OCI-LY7 (cell line): ENCODE measurements around the gene CFAP68.

Experiments
- EZH2phosphoT487 ChIP-seq: fragments of 200-600 bp; sonication (generic); IDR thresholded peaks from 2 replicates; pipeline ENCODE4 v1.6.1; 2018; ENCODE audit warnings: low read depth, borderline replicate concordance, mild to moderate bottlenecking, mixed run types, antibody characterized with exemption, low read length, moderate library complexity, mixed read lengths
- TF ChIP-seq, protein P1 (sequence below): fragments of 200-600 bp; sonication (generic); conservative IDR thresholded peaks from 2 replicates; pipeline ENCODE4 v1.5.1; 2014; ENCODE audit warnings: mild to moderate bottlenecking, antibody characterized with exemption, low read length, moderate library complexity, mixed read lengths

DNA sequence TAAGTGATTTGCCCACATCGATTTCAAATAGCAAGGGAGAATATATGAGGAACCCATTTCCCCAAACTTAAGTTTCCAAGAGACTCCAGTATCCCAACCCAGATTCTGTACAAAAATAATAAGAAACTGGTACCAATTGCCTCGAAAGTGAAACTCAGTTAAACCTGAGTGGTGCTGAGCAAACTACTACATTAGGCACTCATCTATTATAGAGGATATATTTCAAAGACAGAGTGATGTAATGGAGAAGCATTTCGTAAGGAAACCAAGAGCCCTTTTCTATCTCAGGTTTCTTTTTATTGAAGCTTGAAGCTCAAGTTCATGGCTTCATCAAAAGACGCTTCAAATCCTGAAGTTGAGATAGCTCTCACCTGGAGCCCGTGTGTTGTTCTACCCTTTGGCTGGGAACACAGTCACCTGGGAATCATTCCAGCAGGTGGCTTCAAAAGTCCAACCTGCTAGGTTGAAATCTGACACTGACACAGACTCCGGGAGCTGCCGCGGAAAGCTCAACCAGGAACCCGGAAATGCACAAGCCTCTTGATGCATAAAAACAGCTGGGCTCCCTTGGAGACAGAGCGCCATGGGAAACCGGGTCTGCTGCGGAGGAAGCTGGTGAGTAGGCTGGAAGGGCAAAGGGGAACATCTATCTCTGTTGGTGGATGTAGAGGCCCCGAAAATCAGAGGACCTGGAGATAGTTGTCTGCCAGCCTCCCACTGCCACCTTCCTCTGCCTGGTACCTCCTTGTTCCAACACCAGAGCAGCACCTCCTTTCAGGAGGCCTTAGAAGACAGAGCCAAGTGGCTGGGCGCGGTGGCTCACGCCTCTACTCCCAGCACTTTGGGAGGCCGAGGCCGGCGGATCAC lies 39.3 kb downstream of the CFAP68 start, which contains the start of gene C11orf52:
- TF ChIP-seq, protein P1, sequence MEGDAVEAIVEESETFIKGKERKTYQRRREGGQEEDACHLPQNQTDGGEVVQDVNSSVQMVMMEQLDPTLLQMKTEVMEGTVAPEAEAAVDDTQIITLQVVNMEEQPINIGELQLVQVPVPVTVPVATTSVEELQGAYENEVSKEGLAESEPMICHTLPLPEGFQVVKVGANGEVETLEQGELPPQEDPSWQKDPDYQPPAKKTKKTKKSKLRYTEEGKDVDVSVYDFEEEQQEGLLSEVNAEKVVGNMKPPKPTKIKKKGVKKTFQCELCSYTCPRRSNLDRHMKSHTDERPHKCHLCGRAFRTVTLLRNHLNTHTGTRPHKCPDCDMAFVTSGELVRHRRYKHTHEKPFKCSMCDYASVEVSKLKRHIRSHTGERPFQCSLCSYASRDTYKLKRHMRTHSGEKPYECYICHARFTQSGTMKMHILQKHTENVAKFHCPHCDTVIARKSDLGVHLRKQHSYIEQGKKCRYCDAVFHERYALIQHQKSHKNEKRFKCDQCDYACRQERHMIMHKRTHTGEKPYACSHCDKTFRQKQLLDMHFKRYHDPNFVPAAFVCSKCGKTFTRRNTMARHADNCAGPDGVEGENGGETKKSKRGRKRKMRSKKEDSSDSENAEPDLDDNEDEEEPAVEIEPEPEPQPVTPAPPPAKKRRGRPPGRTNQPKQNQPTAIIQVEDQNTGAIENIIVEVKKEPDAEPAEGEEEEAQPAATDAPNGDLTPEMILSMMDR = no peak
- no peak for TF ChIP-seq EZH2phosphoT487
